Naive thymus-derived CD4-positive, alpha-beta T cell (primary cell): Measurements from ENCODE around the gene NEMP1. TPM values are rescaled to one million over a fixed set of nuclear protein-coding genes. Genes with fewer than 3 reads are reported as not detected.

Experiments used
- ATAC-seq: fragments of 150-1000 bp; cut with Tn5 transposase; 2 replicates; pipeline ENCODE4 v1.10.0; 2021; ENCODE audit warnings: mild to moderate bottlenecking, moderate library complexity
- CTCF ChIA-PET: fragments of 350-600 bp; sonication (Branson Sonifier 250); formaldehyde crosslinking; loops from one replicate; lab custom pipeline; 2021; ENCODE audit warnings: antibody characterized with exemption; lab: Charles Lee
- POLR2A ChIA-PET: fragments of 350-600 bp; sonication (Branson Sonifier 250); formaldehyde crosslinking; loops from one replicate; lab custom pipeline; 2021; ENCODE audit warnings: antibody characterized with exemption, inconsistent platforms; lab: Charles Lee
- DNase-seq, 9 donors: peaks; one replicate each; pipeline versions ENCODE4 v3.0.0 to v3.0.0-alpha.2; 2020 to 2022; ENCODE audit warnings: mixed read lengths in 1 of 9
- H3K27ac ChIP-seq: one replicate; pipeline ENCODE4 v1.7.0; 2013; ENCODE audit warnings: mild to moderate bottlenecking, low read depth, low read length, moderate library complexity
- H3K27me3 ChIP-seq, 2 donors: one replicate each; pipeline ENCODE4 v1.7.0; 2013; ENCODE audit warnings: low read length in 2 of 2, mild to moderate bottlenecking in 2 of 2, moderate library complexity in 2 of 2; ENCODE audit not compliant: control insufficient read depth in 2 of 2, insufficient read depth in 2 of 2
- H3K36me3 ChIP-seq, 3 experiments: 1 replicate in 2 of 3; 2 replicates in 1 of 3; pipeline ENCODE4 v1.7.0; 2013; ENCODE audit warnings: low read length in 3 of 3, mild to moderate bottlenecking in 3 of 3, moderate library complexity in 1 of 3; ENCODE audit not compliant: insufficient read depth in 3 of 3, control insufficient read depth in 2 of 3
- H3K4me1 ChIP-seq, 2 donors: one replicate each; pipeline ENCODE4 v1.7.0; 2013; ENCODE audit warnings: low read length in 2 of 2, mild to moderate bottlenecking in 2 of 2, moderate library complexity in 1 of 2; ENCODE audit not compliant: control insufficient read depth in 2 of 2, insufficient read depth in 2 of 2
- H3K4me3 ChIP-seq: 2 replicates; pipeline ENCODE4 v1.7.0; 2013; ENCODE audit warnings: mild to moderate bottlenecking, low read length
- H3K9me3 ChIP-seq, 3 experiments: 1 replicate in 2 of 3; 2 replicates in 1 of 3; pipeline ENCODE4 v1.7.0; 2013; ENCODE audit warnings: low read length in 3 of 3; ENCODE audit not compliant: control insufficient read depth in 2 of 3
- H3K27ac Mint-ChIP-seq, 9 donors: one replicate each; pipeline ENCODE4 v1.8.0; 2020 to 2022; ENCODE audit warnings: mixed read lengths in 9 of 9, mild to moderate bottlenecking in 8 of 9, moderate library complexity in 5 of 9, inconsistent platforms in 2 of 9
- H3K27me3 Mint-ChIP-seq, 5 donors: one replicate each; pipeline ENCODE4 v1.8.0; 2021 to 2022; ENCODE audit warnings: mixed read lengths in 5 of 5, mild to moderate bottlenecking in 1 of 5
- H3K36me3 Mint-ChIP-seq, 5 donors: one replicate each; pipeline ENCODE4 v1.8.0; 2020 to 2022; ENCODE audit warnings: mixed read lengths in 5 of 5, mild to moderate bottlenecking in 3 of 5, inconsistent platforms in 1 of 5
- H3K4me1 Mint-ChIP-seq, 7 donors: one replicate each; pipeline ENCODE4 v1.8.0; 2020 to 2022; ENCODE audit warnings: mixed read lengths in 7 of 7, mild to moderate bottlenecking in 3 of 7, inconsistent platforms in 1 of 7
- H3K4me3 Mint-ChIP-seq, 10 donors: one replicate each; pipeline ENCODE4 v1.8.0; 2020 to 2022; ENCODE audit warnings: mild to moderate bottlenecking in 10 of 10, mixed read lengths in 10 of 10, moderate library complexity in 6 of 10, inconsistent platforms in 2 of 10
- H3K9me3 Mint-ChIP-seq, 11 donors: one replicate each; pipeline ENCODE4 v1.8.0; 2020 to 2022; ENCODE audit warnings: mixed read lengths in 11 of 11, mild to moderate bottlenecking in 4 of 11, inconsistent platforms in 1 of 11, moderate library complexity in 1 of 11
- intact Hi-C, 2 donors: fragments of 100-400 bp; cut with micrococcal nuclease; formaldehyde crosslinking; loops; one replicate each; pipeline ENCODE4 v1.15.1; 2023
- polyA plus RNA-seq, 2 donors: library from polyadenylated mRNA; unstranded; fragments of 300-500 nt; fragmentation: Illumina TruSeq; gene quantifications; one replicate each; pipeline ENCODE4 v1.2.3, GENCODE V29; 2021
- total RNA-seq, 6 experiments: library from RNA in 5 of 6; stranded (reverse) in 5 of 6; gene quantifications; 1 replicate in 5 of 6; 2 replicates in 1 of 6; pipeline ENCODE4 v1.2.3 and lab custom pipeline; 2021 to 2026

The NEMP1 gene
- total and polyA plus RNA-seq, 7 experiments from 2014 or later: 2.9 to 47.6 (median 13.6) TPM

GRCh38 chr12:57088354-57089270 lies 10.0 kb upstream of the NEMP1 start, which contains the start of gene NAB2:
Gene NAB2 (plus strand): TSS chr12:57089114. CDS start chr12:57089272, 158 bp downstream.
- ATAC-seq: peak; percentile 84
- Histone ChIP-seq H3K4me1 (peaks cover 23 to 45% of the 10 kb centered on the region in 2 donors), H3K4me3 (peak within 1 kb of the TSS; percentile 94), H3K36me3 (peaks cover 0 to 30% (median 7%) of the 10 kb centered on the region in 3 experiments), H3K9me3 (no peaks in the 10 kb centered on the region), H3K27ac (peak within 1 kb of the TSS; percentile 100), H3K27me3 (no peaks in the 10 kb centered on the region)
- Mint-ChIP-seq H3K27me3 (no peaks in the 10 kb centered on the region), H3K4me1 (peaks cover 40 to 68% (median 57%) of the 10 kb centered on the region in 7 donors), H3K36me3 (peaks cover 0 to 8% (median 0%) of the 10 kb centered on the region in 5 donors), H3K27ac (peak within 1 kb of the TSS; percentile 94 to 99 (median 97)), H3K9me3 (peaks cover 0 to 2% (median 0%) of the 10 kb centered on the region in 11 donors), H3K4me3 (peak within 1 kb of the TSS; percentile 94 to 98 (median 96))
- ChIA-PET POLR2A (interaction anchor here (0.5 to 17.0 kb wide), 11 partner anchors 9 to 899 kb away, joined by 3 to 401 read pairs (median 3); partner anchors contain the start of genes NEMP1 and STAT6), CTCF (interaction anchor here (0.5 to 8.5 kb wide), 5 partner anchors 17 to 335 kb away, joined by 3 to 77 read pairs (median 6); partner anchors contain the start of gene STAT6)
- peak; percentile 79 to 91 (median 88) for DNase-seq
- intact Hi-C loops: loop anchor here (1.0 to 5.0 kb wide), 18 partner anchors 10 to 1271 kb away; partner anchors contain the start of genes ARHGAP9 (in 2 of the 2), DDIT3 (in 2 of the 2), NACA (in 2 of the 2) and NEMP1 (in 2 of the 2)

DNA sequence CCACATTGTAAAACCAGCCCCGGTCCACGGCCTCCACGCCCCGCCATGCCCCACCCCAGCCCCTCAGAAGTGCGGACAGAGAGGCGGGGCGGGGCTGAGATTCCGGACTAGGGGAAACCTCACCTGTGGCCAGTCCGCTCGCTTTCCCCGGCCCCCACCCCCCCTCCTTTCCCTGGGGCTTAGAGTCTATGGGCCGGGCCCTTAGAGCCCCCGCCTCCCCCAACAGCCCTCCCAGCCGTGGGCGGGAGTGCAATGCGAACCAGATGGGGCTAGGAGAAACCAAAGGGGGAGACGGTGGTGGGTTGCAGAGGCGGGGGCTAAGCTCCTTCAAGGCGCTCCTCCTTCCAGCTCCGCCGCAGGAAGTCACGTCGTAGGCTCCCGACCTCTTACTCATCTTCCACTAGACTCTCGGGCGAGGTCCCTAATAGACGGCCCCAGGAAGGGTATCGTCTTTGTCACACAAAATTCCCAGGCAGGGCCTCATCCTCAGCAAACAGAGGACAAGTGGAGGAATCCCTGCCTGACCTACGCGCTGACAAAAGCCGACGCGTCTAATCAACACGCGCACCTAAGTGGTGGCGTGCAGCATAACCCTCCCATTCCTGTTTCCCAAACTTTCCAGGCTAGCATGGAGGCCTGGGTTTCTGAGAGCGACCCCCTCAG lies 9.2 kb upstream of the NEMP1 start:
- peak; percentile 24 for ATAC-seq
- peaks cover 0 to 30% (median 7%) of the 10 kb centered on the region in 3 experiments for H3K36me3 ChIP-seq
- H3K4me3 ChIP-seq: peak overlapping the region; percentile 94
- no peaks in the 10 kb centered on the region for H3K27me3 Mint-ChIP-seq
- H3K27ac Mint-ChIP-seq: peak overlapping the region; percentile 94 to 99 (median 97)
- H3K9me3 ChIP-seq: no peaks in the 10 kb centered on the region
- peaks cover 35 to 65% (median 52%) of the 10 kb centered on the region in 7 donors for H3K4me1 Mint-ChIP-seq
- H3K27ac ChIP-seq: peak overlapping the region; percentile 100
- intact Hi-C loops: loop anchor here (1.0 to 5.0 kb wide), 18 partner anchors 10 to 1271 kb away; partner anchors contain the start of genes ARHGAP9 (in 2 of the 2), DDIT3 (in 2 of the 2), NACA (in 2 of the 2) and NEMP1 (in 2 of the 2)
- H3K9me3 Mint-ChIP-seq: peaks cover 0 to 2% (median 0%) of the 10 kb centered on the region in 11 donors
- H3K36me3 Mint-ChIP-seq: peaks cover 0 to 8% (median 0%) of the 10 kb centered on the region in 5 donors
- ChIA-PET POLR2A (interaction anchor here (0.8 to 17.0 kb wide), 8 partner anchors 8 to 369 kb away, joined by 3 to 401 read pairs (median 4); partner anchors contain the start of genes NEMP1 and STAT6), CTCF (interaction anchor here (0.6 to 8.5 kb wide), 2 partner anchors 24 to 195 kb away, joined by 6 to 77 read pairs; partner anchors contain the start of gene STAT6)
- peaks cover 18 to 38% of the 10 kb centered on the region in 2 donors for H3K4me1 ChIP-seq
- DNase-seq: peak; percentile 31 to 83 (median 64)
- peak overlapping the region; percentile 94 to 98 (median 94) for H3K4me3 Mint-ChIP-seq
- H3K27me3 ChIP-seq: no peaks in the 10 kb centered on the region

- peaks cover 0 to 2% (median 0%) of the 10 kb centered on the region in 11 donors for H3K9me3 Mint-ChIP-seq
- H3K9me3 ChIP-seq: no peaks in the 10 kb centered on the region
- H3K27ac ChIP-seq: peak overlapping the region; percentile 100
- no peaks in the 10 kb centered on the region for H3K27me3 Mint-ChIP-seq
- H3K4me1 Mint-ChIP-seq: peaks cover 35 to 60% (median 46%) of the 10 kb centered on the region in 7 donors
- ChIA-PET POLR2A (interaction anchor here (0.9 to 17.0 kb wide), 7 partner anchors 8 to 369 kb away, joined by 3 to 401 read pairs (median 5); partner anchors contain the start of genes NEMP1 and STAT6), CTCF (interaction anchor here (1.0 to 8.5 kb wide), 4 partner anchors 13 to 349 kb away, joined by 3 to 77 read pairs (median 3); partner anchors contain the start of gene STAT6)
- peaks cover 18 to 31% of the 10 kb centered on the region in 2 donors for H3K4me1 ChIP-seq
- peaks cover 0 to 4% (median 0%) of the 10 kb centered on the region in 5 donors for H3K36me3 Mint-ChIP-seq
- peak overlapping the region; percentile 94 for H3K4me3 ChIP-seq
- DNase-seq (peak; percentile 58 to 95 (median 87)), ATAC-seq (peak; percentile 73)
- H3K27ac Mint-ChIP-seq: peak overlapping the region; percentile 94 to 99 (median 97)
- intact Hi-C loops: loop anchor here (1.0 to 5.0 kb wide), 10 partner anchors 18 to 1270 kb away; partner anchors contain the start of genes ARHGAP9 (in 2 of the 2), CDK4 (in 1 of the 2), CNPY2 (in 1 of the 2) and DDIT3 (in 1 of the 2)
- peaks cover 0 to 23% (median 7%) of the 10 kb centered on the region in 3 experiments for H3K36me3 ChIP-seq
- H3K27me3 ChIP-seq: no peaks in the 10 kb centered on the region
- peak overlapping the region; percentile 94 to 98 (median 94) for H3K4me3 Mint-ChIP-seq
Measured at GRCh38 chr12:57087010-57087690, 8.6 kb upstream of the NEMP1 start.

- ATAC-seq (no peak), DNase-seq (peak in 6 of 9 donors; percentile 33 to 71 (median 44))
- H3K27ac Mint-ChIP-seq: peak overlapping the region; percentile 94 to 98 (median 97)
- no peaks in the 10 kb centered on the region for H3K27me3 ChIP-seq
- CTCF ChIA-PET: interaction anchor here (1.0 to 1.4 kb wide), 3 partner anchors 12 to 348 kb away, joined by 3 read pairs; no protein-coding TSS in a partner anchor
- intact Hi-C loops: loop anchor here (1.0 to 5.0 kb wide), 10 partner anchors 17 to 1269 kb away; partner anchors contain the start of genes ARHGAP9 (in 2 of the 2), CDK4 (in 1 of the 2), CNPY2 (in 1 of the 2) and DDIT3 (in 1 of the 2)
- H3K36me3 ChIP-seq: peaks cover 0 to 17% (median 5%) of the 10 kb centered on the region in 3 experiments
- peaks cover 32 to 55% (median 40%) of the 10 kb centered on the region in 7 donors for H3K4me1 Mint-ChIP-seq
- H3K9me3 Mint-ChIP-seq: peaks cover 0 to 2% (median 0%) of the 10 kb centered on the region in 11 donors
- H3K4me1 ChIP-seq: peaks cover 18 to 25% of the 10 kb centered on the region in 2 donors
- H3K9me3 ChIP-seq: no peaks in the 10 kb centered on the region
- POLR2A ChIA-PET: interaction anchor here (1.2 to 17.0 kb wide), 2 partner anchors 10 to 19 kb away, joined by 5 to 401 read pairs; partner anchors contain the start of gene STAT6
- H3K36me3 Mint-ChIP-seq: peaks cover 0 to 4% (median 0%) of the 10 kb centered on the region in 5 donors
- H3K27ac ChIP-seq: peak overlapping the region; percentile 100
- H3K4me3 Mint-ChIP-seq: peak overlapping the region; percentile 90 to 98 (median 94)
- H3K4me3 ChIP-seq: peak overlapping the region; percentile 94
- no peaks in the 10 kb centered on the region for H3K27me3 Mint-ChIP-seq
Measured at GRCh38 chr12:57086493-57087009, 8.0 kb upstream of the NEMP1 start.
